AG04450 (cell line): ENCODE results near the gene UGT1A3. TPM values are rescaled to one million over a fixed set of nuclear protein-coding genes. Genes with fewer than 3 reads are reported as not detected.

Experiments used
- CTCF ChIA-PET: fragments of 300-600, 350-600 bp; formaldehyde crosslinking; extraction: SDS; loops from one replicate; lab custom pipeline; 2022; ENCODE audit warnings: antibody characterized with exemption, inconsistent platforms; lab: Charles Lee
- POLR2A ChIA-PET: fragments of 350-600 bp; formaldehyde crosslinking; extraction: SDS; loops from one replicate; lab custom pipeline; 2021; ENCODE audit warnings: antibody characterized with exemption, inconsistent platforms; lab: Yijun Ruan, JAX
- DNase-seq: peaks from one replicate; pipeline ENCODE4 v3.0.0-alpha.2; 2011; ENCODE audit warnings: low read depth, low spot score
- H3K27ac ChIP-seq: one replicate; pipeline ENCODE4 v1.5.1; 2012; ENCODE audit warnings: low read depth, low read length, control low read depth
- H3K27me3 ChIP-seq: one replicate; pipeline ENCODE4 v1.6.0; 2012; ENCODE audit warnings: low read length; ENCODE audit not compliant: control insufficient read depth, insufficient read depth
- H3K4me3 ChIP-seq: 2 replicates; pipeline ENCODE4 v1.5.1; 2011; ENCODE audit warnings: mild to moderate bottlenecking, low read depth, low read length, control low read depth
- H3K9me3 ChIP-seq: 2 replicates; pipeline ENCODE4 v1.5.1; 2012; ENCODE audit warnings: low read length; ENCODE audit not compliant: control insufficient read depth, insufficient read depth
- CTCF ChIP-seq: IDR thresholded peaks from 2 replicates; pipeline ENCODE4 v1.5.1; 2011; ENCODE audit warnings: low read depth, low read length, control low read depth, inconsistent platforms
- polyA plus RNA-seq: library from polyadenylated mRNA; depleted of rRNA; stranded (reverse); fragments of >200 nt; gene quantifications from 2 replicates; pipeline ENCODE4 v1.2.3, GENCODE V29; 2011

The UGT1A3 gene
- polyA plus RNA-seq, 1 experiment, result not detected

GRCh38 chr2:233800208-233800607 lies 71.4 kb downstream of the UGT1A3 start:
- H3K9me3 ChIP-seq, result no peaks in the 10 kb centered on the region; the same call in 1 of the 2 replicates
- ChIA-PET POLR2A (no interaction called here), CTCF (no interaction called here)
- H3K27me3 ChIP-seq, result peaks cover 7% of the 10 kb centered on the region
- no peak for TF ChIP-seq CTCF
- no peak overlapping the region for H3K4me3 ChIP-seq
- H3K27ac ChIP-seq, result no peak overlapping the region
- no peak for DNase-seq

GRCh38 chr2:233801357-233802131 lies 72.7 kb downstream of the UGT1A3 start:
- TF ChIP-seq CTCF, result no peak
- Histone ChIP-seq H3K4me3 (no peak overlapping the region), H3K9me3 (no peaks in the 10 kb centered on the region), H3K27ac (no peak overlapping the region), H3K27me3 (peaks cover 7% of the 10 kb centered on the region)
- no peak for DNase-seq
- ChIA-PET POLR2A (no interaction called here), CTCF (no interaction called here)

- Histone ChIP-seq H3K4me3 (no peak overlapping the region), H3K9me3 (peaks cover 1% of the 10 kb centered on the region; the same call in 1 of the 2 replicates), H3K27me3 (peaks cover 7% of the 10 kb centered on the region), H3K27ac (no peak overlapping the region)
- TF ChIP-seq CTCF, result no peak
- ChIA-PET POLR2A (no interaction called here), CTCF (no interaction called here)
- no peak for DNase-seq
Measured at GRCh38 chr2:233802132-233802815, 73.4 kb downstream of the UGT1A3 start.

- Histone ChIP-seq H3K27me3 (peaks cover 6% of the 10 kb centered on the region), H3K4me3 (no peak overlapping the region), H3K27ac (no peak overlapping the region), H3K9me3 (peaks cover 5% of the 10 kb centered on the region; the same call in 1 of the 2 replicates)
- no peak for TF ChIP-seq CTCF
- CTCF ChIA-PET, result no interaction called here
- POLR2A ChIA-PET, result no interaction called here
- no peak for DNase-seq
Measured at GRCh38 chr2:233803292-233803911, 74.6 kb downstream of the UGT1A3 start.

- no peak for TF ChIP-seq CTCF
- Histone ChIP-seq H3K9me3 (peaks cover 5% of the 10 kb centered on the region; the same call in 1 of the 2 replicates), H3K4me3 (no peak overlapping the region), H3K27me3 (peaks cover 7% of the 10 kb centered on the region), H3K27ac (no peak overlapping the region)
- ChIA-PET POLR2A (no interaction called here), CTCF (no interaction called here)
- no peak for DNase-seq
Measured at GRCh38 chr2:233803994-233804393, 75.2 kb downstream of the UGT1A3 start.
